ENCODE results near the gene AKT1.

GRCh38 chr14:104751539-104752422 lies 43.8 kb downstream of the AKT1 start:
- TF ChIP-seq CTCF (IDR thresholded peaks at IDR 0.05), result no peak
- TF ChIP-seq POLR2A (IDR thresholded peaks at IDR 0.05), result no peak
